ENCODE measurements around the gene BCL11B.

Gene BCL11B

DNA sequence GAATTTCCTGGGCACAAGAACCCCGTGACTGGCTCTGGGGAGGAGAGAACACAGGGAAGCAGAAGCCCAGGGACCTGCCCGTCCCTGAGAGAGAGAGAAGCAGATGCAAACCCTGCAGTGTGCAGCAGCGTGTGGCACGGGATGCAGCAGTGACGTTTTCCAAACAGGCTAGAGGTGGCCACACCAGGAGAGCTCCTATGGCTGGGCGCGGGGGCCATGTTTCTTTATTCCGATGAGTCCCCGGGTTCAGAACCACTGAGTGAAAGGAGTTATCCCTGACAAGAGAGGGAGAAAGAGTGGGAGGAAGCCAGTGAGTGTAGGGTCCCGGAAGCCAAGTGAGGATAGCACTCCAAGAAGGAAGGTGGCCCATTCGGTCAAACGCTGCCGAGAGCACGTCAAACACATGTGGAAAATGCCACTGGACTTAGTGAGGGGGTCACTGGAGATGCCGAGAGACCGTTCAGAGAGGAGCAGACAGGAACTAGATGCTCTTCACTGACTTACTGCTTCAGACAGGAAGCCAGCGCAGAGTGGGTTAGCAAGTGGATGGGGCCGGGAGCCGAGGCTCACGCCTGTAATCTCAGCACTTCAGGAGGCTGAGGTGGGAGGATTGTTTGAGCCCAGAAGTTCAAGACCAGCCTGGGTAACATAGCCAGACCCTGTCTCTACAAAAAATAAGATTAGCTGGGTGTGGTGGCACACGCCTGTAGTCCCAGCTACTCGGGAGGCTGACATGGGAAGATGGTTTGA, 123.0 kb downstream of the BCL11B start:
- H3K27ac Mint-ChIP-seq: no peak overlapping the region
- H3K36me3 Mint-ChIP-seq (ENCODE audit: low read depth): no peaks in the 10 kb centered on the region
- H3K4me1 Mint-ChIP-seq (ENCODE audit: low read depth): no peaks in the 10 kb centered on the region
- no peaks in the 10 kb centered on the region for H3K27me3 Mint-ChIP-seq
- no peak overlapping the region for H3K4me3 Mint-ChIP-seq
- no peaks in the 10 kb centered on the region for H3K9me3 Mint-ChIP-seq

DNA sequence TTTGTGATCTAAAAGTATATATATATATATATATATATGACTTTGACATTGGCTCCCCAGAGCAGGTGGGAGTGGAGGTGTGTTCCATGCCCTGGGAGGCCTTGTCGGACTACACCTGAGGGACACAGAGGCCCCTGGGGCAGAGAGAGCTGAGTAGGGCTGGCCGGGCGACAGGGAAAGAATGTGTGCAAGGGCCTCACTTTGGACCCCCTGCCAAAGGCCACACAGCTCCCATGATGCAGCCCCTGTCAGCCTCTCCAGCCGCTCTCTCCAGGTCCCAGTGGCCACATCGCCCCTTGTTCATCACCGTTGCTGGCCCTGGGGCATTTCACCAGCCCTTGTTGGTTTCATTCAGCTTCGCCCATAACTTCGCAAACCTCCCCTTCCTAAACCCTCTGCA, 123.9 kb downstream of the BCL11B start:
- Mint-ChIP-seq H3K27ac (no peak overlapping the region), H3K9me3 (no peaks in the 10 kb centered on the region), H3K4me3 (no peak overlapping the region), H3K36me3 (ENCODE audit: low read depth) (no peaks in the 10 kb centered on the region), H3K4me1 (ENCODE audit: low read depth) (no peaks in the 10 kb centered on the region), H3K27me3 (no peaks in the 10 kb centered on the region)

- Mint-ChIP-seq H3K4me3 (no peak overlapping the region), H3K9me3 (no peaks in the 10 kb centered on the region), H3K27me3 (no peaks in the 10 kb centered on the region), H3K36me3 (ENCODE audit: low read depth) (no peaks in the 10 kb centered on the region), H3K27ac (no peak overlapping the region), H3K4me1 (ENCODE audit: low read depth) (no peaks in the 10 kb centered on the region)
These were observed 124.6 kb downstream of the BCL11B start for GRCh38 chr14:99147366-99147740.

GRCh38 chr14:99146616-99147365, 125.2 kb downstream of the BCL11B start:
- Mint-ChIP-seq H3K4me1 (ENCODE audit: low read depth) (no peaks in the 10 kb centered on the region), H3K9me3 (no peaks in the 10 kb centered on the region), H3K36me3 (ENCODE audit: low read depth) (no peaks in the 10 kb centered on the region), H3K4me3 (no peak overlapping the region), H3K27me3 (no peaks in the 10 kb centered on the region), H3K27ac (no peak overlapping the region)

GRCh38 chr14:99145307-99145706, 126.7 kb downstream of the BCL11B start:
- H3K27me3 Mint-ChIP-seq: no peaks in the 10 kb centered on the region
- no peak overlapping the region for H3K4me3 Mint-ChIP-seq
- no peaks in the 10 kb centered on the region for H3K36me3 Mint-ChIP-seq (ENCODE audit: low read depth)
- H3K4me1 Mint-ChIP-seq (ENCODE audit: low read depth): no peaks in the 10 kb centered on the region
- H3K27ac Mint-ChIP-seq: no peak overlapping the region
- no peaks in the 10 kb centered on the region for H3K9me3 Mint-ChIP-seq

- Mint-ChIP-seq H3K9me3 (no peaks in the 10 kb centered on the region), H3K27me3 (no peaks in the 10 kb centered on the region), H3K36me3 (ENCODE audit: low read depth) (no peaks in the 10 kb centered on the region), H3K4me3 (no peak overlapping the region), H3K4me1 (ENCODE audit: low read depth) (no peaks in the 10 kb centered on the region), H3K27ac (no peak overlapping the region)
These were observed 128.2 kb downstream of the BCL11B start for GRCh38 chr14:99143793-99144192.

- Mint-ChIP-seq H3K36me3 (ENCODE audit: low read depth) (no peaks in the 10 kb centered on the region), H3K4me3 (no peak overlapping the region), H3K9me3 (no peaks in the 10 kb centered on the region), H3K27ac (no peak overlapping the region), H3K4me1 (ENCODE audit: low read depth) (no peaks in the 10 kb centered on the region), H3K27me3 (no peaks in the 10 kb centered on the region)
These were observed 128.9 kb downstream of the BCL11B start for GRCh38 chr14:99143126-99143525.

- Mint-ChIP-seq H3K4me3 (no peak overlapping the region), H3K36me3 (ENCODE audit: low read depth) (no peaks in the 10 kb centered on the region), H3K9me3 (no peaks in the 10 kb centered on the region), H3K27ac (no peak overlapping the region), H3K27me3 (no peaks in the 10 kb centered on the region), H3K4me1 (ENCODE audit: low read depth) (peaks cover 10% of the 10 kb centered on the region)
These were observed 130.8 kb downstream of the BCL11B start for GRCh38 chr14:99141236-99141635.

DNA sequence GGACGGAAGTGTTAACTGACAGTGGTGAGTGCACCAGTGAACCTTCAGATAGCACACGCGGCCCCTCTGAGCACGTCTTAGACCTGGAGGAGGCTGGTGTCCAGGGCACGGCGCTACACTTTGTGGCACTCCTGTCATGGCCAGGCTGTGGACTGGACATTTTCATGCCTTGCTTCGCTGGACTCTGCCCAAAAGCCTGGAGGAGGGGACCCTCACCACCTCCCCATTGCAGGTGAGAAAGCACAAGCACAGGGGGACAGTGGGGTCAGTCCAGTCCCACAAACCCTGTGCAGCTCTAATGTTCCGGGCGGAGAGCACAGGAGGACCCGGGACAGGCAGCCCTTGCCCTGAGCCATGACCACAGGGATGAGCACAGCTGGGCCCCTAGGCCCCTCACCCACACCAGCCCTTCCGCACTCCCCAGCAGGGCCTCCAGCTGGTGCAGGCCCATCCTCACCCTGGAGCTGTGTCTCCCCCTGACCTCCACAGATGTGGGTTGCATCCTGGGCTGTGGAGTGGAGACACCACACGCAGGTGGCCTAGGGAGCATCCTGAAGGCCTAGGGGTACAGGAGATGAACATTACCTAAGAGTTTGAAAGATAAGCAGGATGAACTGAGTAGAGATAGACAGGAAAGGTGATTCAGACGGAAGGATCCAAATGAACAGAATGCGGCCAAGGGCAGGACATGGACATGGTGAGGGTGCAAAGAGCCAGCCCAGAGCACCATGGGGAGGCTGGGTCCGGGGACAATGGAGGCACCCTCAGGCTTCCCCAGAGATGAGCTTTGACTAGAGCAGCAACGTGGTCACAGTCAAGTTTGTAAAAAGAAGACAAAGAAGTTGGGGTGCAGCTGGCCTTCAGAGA, 132.8 kb downstream of the BCL11B start:
- H3K27ac Mint-ChIP-seq: no peak overlapping the region
- no peaks in the 10 kb centered on the region for H3K36me3 Mint-ChIP-seq (ENCODE audit: low read depth)
- no peaks in the 10 kb centered on the region for H3K27me3 Mint-ChIP-seq
- H3K9me3 Mint-ChIP-seq: no peaks in the 10 kb centered on the region
- no peak overlapping the region for H3K4me3 Mint-ChIP-seq
- peaks cover 10% of the 10 kb centered on the region for H3K4me1 Mint-ChIP-seq (ENCODE audit: low read depth)

DNA sequence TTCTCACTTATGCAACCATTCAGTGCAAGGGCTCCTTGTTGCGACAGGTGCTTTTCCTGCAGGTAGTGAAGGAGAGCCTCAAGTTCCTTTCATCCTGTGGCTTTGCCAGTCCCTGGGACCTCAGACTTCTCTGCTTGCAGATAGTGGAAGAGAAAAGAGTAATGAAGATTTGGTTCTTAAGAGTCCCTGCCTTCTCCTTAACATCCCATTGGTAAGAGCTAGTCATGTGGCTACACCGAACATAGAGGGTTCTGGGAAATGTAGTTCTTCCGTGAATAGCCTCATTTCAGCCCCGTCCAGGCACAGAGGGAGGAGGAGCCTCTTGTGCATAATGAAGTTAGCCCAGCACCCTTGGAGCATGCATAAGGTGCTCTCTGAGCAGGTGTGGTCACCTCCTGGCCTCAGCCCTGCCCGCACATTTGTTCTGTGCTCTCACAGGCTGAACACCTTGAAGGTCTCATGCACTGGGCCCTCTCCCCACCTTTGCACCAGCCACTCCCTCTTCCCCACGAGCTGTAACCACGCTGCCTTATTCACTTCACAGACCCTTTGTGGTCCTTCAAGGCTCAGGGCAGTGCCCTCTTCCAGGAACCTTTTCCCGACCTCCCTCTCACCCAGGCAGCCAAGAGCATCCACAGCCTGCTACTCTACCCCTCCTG, 134.0 kb downstream of the BCL11B start:
- H3K4me3 Mint-ChIP-seq: peak overlapping the region; percentile 27
- no peak overlapping the region for H3K27ac Mint-ChIP-seq
- no peaks in the 10 kb centered on the region for H3K9me3 Mint-ChIP-seq
- no peaks in the 10 kb centered on the region for H3K27me3 Mint-ChIP-seq
- H3K4me1 Mint-ChIP-seq (ENCODE audit: low read depth): peaks cover 10% of the 10 kb centered on the region
- H3K36me3 Mint-ChIP-seq (ENCODE audit: low read depth): no peaks in the 10 kb centered on the region

DNA sequence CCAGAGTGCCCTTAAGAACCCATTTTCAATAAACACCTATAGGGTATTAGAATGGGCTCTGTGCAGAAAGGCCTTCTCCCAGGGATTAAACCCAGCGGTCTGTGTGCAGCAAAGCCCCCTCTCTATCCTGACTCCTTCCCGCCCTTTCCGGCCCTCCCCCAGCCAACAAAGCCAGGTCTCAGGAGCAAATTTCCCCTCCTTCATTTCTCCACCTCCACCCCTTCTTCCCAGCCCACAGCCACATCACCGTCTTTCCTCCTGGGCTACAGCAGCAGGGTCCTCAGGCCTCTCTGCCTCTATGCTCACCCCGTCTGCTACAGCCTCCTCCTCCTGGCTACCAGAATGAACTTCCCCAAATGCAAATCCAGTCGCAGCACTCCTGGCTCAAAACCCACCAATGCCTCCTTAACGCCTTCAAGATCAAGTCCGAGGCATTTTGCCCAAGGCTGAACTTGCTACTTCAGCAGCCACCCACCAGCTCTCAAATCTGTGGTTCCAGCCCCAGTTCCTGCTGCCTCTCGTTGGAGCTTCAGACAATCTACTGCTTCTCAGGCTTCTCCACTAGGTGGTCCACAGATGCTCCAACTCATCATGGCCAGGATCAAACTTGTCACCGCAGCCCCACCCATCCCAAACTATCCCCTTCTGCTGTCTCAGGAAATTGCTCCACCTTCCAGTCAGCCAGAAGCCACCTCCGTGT, 134.8 kb downstream of the BCL11B start:
- Mint-ChIP-seq H3K27me3 (no peaks in the 10 kb centered on the region), H3K4me1 (ENCODE audit: low read depth) (peaks cover 10% of the 10 kb centered on the region), H3K36me3 (ENCODE audit: low read depth) (no peaks in the 10 kb centered on the region), H3K4me3 (no peak overlapping the region), H3K9me3 (no peaks in the 10 kb centered on the region), H3K27ac (no peak overlapping the region)

DNA sequence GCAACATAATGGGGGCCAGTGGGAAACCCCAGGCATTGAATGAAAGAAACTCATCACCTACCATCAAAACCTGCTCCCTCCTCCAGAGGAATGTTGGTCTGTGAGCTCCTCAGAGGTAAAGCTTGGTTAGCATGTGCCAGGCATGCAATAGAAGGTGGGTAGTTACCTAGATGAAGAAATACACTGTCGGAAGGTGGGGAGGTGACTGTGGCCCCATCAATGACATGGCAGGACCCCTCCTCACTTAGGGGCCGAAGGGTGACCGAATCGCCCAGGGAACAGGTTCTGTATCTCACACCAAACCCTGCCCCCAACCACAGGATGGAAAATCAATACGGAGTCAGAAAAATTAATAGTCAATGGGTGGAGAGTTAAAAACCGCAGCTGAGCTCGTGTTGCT, 135.6 kb downstream of the BCL11B start:
- no peaks in the 10 kb centered on the region for H3K27me3 Mint-ChIP-seq
- H3K36me3 Mint-ChIP-seq (ENCODE audit: low read depth): no peaks in the 10 kb centered on the region
- H3K4me3 Mint-ChIP-seq: no peak overlapping the region
- peaks cover 10% of the 10 kb centered on the region for H3K4me1 Mint-ChIP-seq (ENCODE audit: low read depth)
- no peak overlapping the region for H3K27ac Mint-ChIP-seq
- no peaks in the 10 kb centered on the region for H3K9me3 Mint-ChIP-seq

DNA sequence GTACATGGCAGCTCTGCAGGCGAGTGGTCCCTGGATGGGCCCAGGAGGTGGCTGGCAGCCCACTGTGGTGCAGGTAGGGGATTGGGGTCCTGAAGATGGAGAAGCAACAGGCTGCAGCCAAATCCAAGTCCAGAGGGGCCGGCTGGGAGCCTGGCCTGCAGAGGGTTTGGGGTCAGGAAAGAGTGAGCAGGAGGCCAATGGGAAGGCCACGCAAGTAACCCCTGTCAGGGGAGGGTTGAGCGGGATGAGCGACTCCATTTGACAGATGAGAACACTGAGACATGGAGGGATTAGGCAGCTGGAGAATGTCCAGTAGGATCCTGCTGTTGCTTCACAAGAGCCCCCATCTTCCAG, 136.0 kb downstream of the BCL11B start:
- no peaks in the 10 kb centered on the region for H3K9me3 Mint-ChIP-seq
- no peaks in the 10 kb centered on the region for H3K36me3 Mint-ChIP-seq (ENCODE audit: low read depth)
- peaks cover 10% of the 10 kb centered on the region for H3K4me1 Mint-ChIP-seq (ENCODE audit: low read depth)
- H3K27ac Mint-ChIP-seq: no peak overlapping the region
- no peaks in the 10 kb centered on the region for H3K27me3 Mint-ChIP-seq
- H3K4me3 Mint-ChIP-seq: no peak overlapping the region

- Mint-ChIP-seq H3K27ac (no peak overlapping the region), H3K4me3 (no peak overlapping the region), H3K9me3 (no peaks in the 10 kb centered on the region), H3K36me3 (ENCODE audit: low read depth) (no peaks in the 10 kb centered on the region), H3K4me1 (ENCODE audit: low read depth) (peaks cover 12% of the 10 kb centered on the region), H3K27me3 (no peaks in the 10 kb centered on the region)
These were observed 137.4 kb downstream of the BCL11B start for GRCh38 chr14:99134516-99135046.

Data from stimulated activated naive CD8-positive, alpha-beta T cell treated with anti-CD3 and anti-CD28 coated beads, Interleukin-15, Interleukin-2, amounts not matched to agents 100 ng/mL and 50 ng/mL, for 24 hours (primary cell).